HG02610 (cell line): ENCODE results near the gene PITPNM3.

Source experiments
- ATAC-seq: cut with Tn5 transposase; IDR thresholded peaks from one replicate; pipeline ENCODE4 v1.9.1; 2021; ENCODE audit warnings: mild to moderate bottlenecking, moderate library complexity; ENCODE audit not compliant: unreplicated experiment

Gene PITPNM3

GRCh38 chr17:6502871-6503509, 53.4 kb downstream of the PITPNM3 start:
- ATAC-seq, result no peak

GRCh38 chr17:6502142-6502541, 54.2 kb downstream of the PITPNM3 start:
- ATAC-seq, result no peak

- ATAC-seq, result no peak
Observed at GRCh38 chr17:6501359-6501758, 55.0 kb downstream of the PITPNM3 start.

GRCh38 chr17:6498901-6499540, 57.3 kb downstream of the PITPNM3 start:
- ATAC-seq, result no peak

GRCh38 chr17:6498356-6498755, 58.0 kb downstream of the PITPNM3 start:
- no peak for ATAC-seq

DNA sequence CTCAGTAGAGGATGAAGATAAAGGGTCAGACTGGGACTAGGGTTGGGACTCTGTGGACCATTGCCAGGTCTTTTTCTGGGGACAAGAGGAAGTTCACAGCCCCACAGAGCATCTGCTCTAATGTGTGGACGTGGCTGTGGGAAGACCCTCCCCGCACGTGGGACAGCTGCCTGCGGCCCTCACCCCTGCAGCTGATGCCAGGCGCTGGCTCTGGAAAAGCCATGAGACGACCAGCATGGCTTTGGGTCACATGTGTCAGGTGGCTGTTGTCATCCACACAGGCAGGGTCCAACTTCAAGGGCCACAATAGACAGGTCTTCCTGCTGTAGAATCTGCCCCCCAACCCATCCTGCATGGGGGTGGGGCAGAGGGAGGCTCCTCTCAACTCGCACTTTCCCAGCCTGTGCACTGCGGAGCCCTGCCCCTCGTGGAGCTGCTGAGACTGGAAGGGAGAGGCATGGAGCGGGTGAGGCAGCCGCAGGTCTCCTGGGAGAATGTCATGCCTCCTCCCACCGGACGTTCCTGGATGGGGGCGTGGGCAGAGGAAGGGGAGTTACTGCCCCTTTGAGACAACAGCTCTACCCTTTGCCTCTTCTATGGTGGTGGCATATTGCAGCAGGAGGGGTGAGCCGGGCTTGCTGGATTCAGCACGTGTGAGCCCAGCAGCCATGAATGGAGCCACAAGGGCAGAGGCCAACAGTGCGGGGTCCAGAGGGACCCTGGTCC, 58.7 kb downstream of the PITPNM3 start:
- no peak for ATAC-seq

DNA sequence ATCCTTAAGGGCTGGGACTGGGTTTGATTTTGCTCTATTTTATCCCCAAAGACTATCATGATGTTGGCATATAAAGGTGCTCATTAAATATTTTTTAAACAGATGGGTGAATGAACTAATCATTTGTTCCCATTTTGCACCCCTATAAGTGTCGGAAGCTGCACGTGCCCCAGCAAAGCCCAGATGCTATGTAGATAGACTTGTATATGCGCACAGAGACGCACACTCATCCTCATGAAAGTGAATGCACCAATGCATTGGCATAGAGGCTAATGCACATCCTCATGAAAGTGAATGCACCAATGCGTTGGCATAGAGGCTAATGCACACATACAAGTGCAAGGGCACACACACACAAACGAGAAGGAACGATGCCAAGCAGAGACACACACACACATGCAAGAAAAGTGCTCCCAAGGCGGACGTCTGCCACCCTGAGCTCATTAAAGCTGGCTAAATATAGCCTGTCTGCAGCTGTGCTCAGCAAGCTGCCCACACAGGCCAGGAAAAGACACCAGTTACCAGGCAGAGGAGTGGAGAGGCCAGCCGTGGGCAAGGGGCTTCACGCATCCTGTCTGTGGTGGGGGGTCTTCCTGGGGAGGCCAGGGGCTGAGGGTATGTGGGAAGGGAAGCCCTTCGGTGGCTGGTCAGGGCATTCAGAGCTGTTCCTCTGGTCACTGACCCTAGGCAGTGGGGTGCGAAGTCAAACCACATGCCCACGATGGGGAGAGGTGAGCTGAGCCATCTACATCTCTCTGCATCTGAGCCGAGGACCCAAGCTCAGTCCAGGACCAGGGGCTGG, 59.5 kb downstream of the PITPNM3 start:
- ATAC-seq, result no peak

DNA sequence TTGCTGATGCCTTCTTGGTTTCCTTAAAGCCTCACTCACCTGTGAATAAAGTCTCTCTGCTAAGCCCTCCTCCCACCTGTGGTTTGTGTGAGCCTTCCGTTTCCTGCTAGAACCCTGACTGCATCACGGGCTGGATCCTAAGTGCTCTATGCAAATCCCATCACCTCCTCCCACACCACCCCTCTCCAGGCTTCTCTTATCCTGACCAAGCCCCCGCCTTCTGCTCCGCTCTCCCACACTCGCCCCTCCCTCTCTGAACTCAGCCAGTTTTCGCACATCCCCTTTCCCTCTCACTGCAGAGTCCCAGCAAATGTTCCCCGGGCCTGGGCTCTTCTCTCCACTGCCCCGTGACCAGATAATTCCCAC, 60.3 kb downstream of the PITPNM3 start:
- ATAC-seq, result no peak

GRCh38 chr17:6495450-6496115, 60.8 kb downstream of the PITPNM3 start:
- no peak for ATAC-seq

GRCh38 chr17:6494239-6494941, 62.0 kb downstream of the PITPNM3 start:
- no peak for ATAC-seq

DNA sequence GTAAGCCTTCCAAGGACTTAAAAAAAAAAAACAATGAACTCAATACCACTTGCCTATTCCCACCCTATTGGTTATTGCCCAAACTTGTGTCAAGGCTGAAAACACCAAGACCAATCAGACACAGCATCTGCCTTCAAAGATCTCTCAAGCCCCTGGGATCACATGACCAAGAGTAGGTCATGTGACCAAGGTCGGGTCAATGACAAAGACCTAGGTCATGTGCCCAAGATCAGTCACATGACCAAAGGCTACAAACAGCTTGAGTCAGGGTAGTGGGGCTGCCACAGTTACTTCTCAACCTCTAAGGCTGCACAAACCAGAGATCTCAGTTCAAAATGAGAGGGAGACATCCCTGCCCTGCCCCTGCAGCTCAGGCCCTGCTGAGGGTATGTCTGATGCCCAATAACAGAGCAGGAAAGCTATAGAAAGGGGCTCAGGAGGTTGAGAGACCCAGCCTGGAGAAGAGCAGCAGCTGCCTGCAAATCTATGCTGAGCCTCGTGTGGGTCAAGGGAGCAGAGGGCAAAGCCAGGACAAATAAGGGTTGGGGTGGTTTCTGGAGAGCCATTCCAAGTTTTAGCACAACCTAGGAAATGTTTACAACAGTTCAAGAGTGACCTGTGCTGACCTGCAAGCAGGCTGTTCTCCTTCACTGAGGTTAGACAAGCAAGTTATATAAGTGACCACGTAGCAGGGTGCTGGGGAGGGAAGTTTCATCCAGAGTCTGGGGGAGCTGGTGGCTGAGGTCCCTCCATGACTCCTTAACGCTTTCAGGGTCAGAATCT, 63.3 kb downstream of the PITPNM3 start:
- ATAC-seq, result no peak

DNA sequence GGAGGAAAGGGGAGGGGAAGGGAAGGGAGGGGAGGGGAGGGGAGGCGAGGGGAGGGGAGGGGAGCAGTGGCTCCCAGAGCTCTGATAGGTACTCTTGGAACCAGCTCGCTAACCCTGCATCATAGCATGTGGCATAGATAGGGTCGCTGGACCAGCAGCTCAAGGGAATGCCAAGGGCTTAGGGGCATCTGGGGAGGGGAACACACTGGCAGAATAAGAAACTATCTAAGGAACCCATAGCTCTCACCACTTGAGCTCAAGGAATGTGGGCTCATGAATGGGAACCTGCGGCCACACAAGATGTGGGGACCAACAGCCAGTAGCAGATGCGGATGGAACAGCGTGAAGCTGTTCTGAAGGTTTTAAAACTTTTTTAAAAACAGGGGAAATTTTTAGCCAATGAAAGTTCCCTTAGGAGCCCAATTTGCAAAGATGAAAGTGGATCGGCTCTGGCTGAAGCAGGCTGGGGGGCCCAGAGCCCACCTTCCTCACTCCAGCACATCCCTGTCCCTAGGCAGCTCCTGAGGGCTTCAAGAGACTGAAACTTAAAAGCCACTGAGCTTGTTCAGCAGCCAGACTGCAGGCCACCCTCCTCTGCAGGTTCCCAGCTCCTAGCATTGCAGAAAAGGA, 65.2 kb downstream of the PITPNM3 start:
- ATAC-seq, result no peak

DNA sequence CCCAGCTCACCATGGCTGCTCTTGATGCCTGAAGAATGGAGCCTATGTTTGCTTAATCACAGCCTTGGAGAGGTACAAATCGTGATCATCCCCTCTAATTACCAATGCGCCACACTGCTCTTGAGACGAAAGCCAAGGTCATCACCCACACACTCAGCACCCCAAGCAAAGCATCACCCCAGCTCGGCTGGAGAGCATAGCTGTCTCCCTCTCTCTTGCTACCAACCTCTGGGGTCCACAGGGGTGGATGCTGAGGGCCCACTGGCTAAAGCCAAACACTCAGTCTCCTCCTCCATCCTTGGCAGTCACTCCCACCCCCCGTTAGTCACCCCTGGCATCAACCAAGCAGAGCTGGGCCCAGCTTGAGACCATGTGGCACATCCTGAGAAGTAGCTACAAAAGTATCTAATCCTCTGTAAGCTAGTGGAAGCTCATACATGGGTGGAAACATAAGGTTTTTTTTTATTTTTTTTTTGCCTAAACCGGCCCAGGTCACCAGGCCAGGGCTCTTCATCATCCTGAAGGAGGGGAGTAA, 67.3 kb downstream of the PITPNM3 start:
- ATAC-seq, result no peak

DNA sequence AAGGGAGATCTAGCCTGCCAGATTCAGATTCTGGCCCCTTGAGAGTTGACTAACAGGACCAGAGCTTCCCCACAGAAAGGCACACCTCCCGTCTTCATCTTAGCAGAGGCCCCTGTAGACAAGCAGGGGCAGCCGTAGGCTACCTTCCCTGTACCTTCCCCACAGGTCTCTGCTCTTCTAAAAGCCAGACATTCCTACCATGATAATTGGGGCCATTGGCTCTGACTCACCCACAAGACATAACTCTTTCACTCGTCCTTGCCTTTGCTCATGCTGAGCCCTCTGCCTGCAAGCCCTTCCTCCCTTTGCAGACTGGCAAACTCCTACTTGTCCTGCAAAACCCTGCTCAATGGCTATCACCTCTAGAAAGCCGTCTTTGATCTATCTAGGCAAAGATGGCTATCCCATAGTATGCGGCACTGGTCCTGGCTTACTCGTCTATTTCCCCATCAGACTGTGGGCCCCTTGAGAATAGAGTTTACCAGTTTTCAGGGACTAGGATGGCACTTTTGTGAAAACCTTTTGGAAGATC, 68.3 kb downstream of the PITPNM3 start:
- ATAC-seq, result no peak

DNA sequence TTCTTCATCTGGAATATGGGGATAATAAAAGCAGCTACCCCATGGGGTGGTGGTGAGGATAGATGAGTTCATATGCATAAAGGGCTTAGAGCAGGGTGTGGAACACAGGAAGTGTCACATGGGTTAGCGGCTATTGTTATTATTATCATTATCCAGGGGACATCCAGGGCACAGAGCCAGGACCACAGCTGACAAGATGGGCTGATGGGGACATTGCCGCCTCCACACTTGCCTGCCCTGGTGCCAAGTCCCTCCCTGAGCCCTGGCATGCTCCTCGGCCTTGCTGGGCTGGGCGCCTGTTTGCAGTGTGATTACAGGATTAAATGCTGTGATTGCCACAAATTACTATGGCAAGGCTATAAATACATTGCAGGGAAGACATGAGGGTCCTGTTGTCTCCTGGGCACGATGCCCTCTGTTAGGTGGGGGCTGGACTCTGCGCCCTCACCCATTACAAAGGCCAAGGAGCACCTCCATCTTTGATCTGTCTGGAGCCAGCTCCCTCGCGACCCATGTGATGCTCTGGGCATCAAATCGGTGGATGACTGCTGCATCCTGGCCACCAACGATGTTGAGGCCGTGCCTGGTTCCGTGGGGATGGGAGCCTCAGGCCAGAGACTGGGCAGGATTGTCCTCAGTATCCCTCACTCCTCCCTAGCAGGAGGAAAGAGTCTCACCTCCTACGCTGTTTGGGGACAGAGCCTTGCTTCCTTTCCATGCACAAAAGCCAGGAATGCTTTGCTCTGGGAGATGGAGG, 68.9 kb downstream of the PITPNM3 start:
- ATAC-seq, result no peak

DNA sequence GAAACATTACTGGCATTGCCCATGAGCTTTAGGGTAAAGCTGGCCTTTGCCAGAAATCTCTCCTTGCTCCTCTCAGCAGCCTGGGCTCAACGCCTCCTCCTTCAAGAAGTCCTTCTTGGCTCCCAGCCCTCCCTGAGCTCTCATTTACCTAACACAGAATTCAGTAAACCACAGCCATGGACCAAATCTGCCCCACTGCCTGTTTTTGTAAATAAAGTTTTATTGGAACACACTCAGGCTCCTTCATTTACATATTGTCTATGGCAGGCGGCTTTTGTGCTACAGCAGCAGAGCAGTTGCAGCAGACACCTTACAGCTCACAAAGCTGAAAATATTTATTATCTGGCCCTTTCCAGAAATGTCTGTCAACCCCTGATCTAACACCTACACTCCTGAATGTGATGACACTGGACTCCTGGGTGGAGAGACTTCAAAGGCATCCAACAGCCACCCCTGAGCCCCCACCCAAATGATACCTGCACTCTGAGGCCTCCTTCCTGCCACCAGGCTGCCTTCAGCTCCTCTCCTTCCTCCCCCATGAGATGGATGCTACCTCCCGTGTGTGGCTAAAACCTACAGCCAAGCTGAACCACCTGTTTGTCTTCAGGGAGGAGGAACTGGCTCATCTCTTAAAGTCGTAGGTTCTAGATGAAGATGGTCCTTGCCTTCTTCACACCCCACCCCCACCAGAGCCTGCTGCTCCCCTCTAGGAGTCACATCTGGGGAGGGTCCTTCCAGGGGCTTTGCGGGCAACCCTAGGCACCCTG, 70.5 kb downstream of the PITPNM3 start:
- ATAC-seq, result no peak

- no peak for ATAC-seq
Observed at GRCh38 chr17:6483507-6483906, 72.8 kb downstream of the PITPNM3 start.
